H1 (cell line): ENCODE results near the gene ALKBH1. TPM values are rescaled to one million over a fixed set of nuclear protein-coding genes. Genes with fewer than 3 reads are reported as not detected.

Experiments used
- CTCF ChIA-PET: fragments of 300-600 bp; sonication (Branson Sonifier 250); formaldehyde crosslinking; loops from one replicate; lab custom pipeline; 2021; ENCODE audit not compliant: partially characterized antibody; lab: Charles Lee
- POLR2A ChIA-PET: fragments of 300-600 bp; sonication (Branson Sonifier 250); formaldehyde crosslinking; loops from one replicate; lab custom pipeline; 2021; ENCODE audit warnings: inconsistent platforms; ENCODE audit not compliant: partially characterized antibody; lab: Charles Lee
- DNase-seq, 2 experiments: peaks; one replicate each; pipeline versions ENCODE4 v3.0.0 to v3.0.0-alpha.2; 2010 to 2022; ENCODE audit warnings: low spot score in 2 of 2, low read depth in 1 of 2, mixed read lengths in 1 of 2
- FAIRE-seq: peaks from 2 replicates; lab custom pipeline; 2011; peaks lifted over from hg19 to GRCh38; lab: Jason Lieb, UNC
- H2AFZ ChIP-seq: 2 replicates; pipeline ENCODE4 v1.8.1; 2012; ENCODE audit warnings: low read length, inconsistent platforms
- H2AK5ac ChIP-seq: 2 replicates; pipeline ENCODE4 v1.6.1; 2013; ENCODE audit warnings: low read depth, low read length
- H2BK120ac ChIP-seq: replicated peaks from 2 replicates; pipeline ENCODE3; 2013; ENCODE audit warnings: low read depth, low read length, inconsistent platforms
- H2BK12ac ChIP-seq: 2 replicates; pipeline ENCODE4 v1.6.1; 2013; ENCODE audit warnings: low read depth, low read length
- H2BK15ac ChIP-seq: 2 replicates; pipeline ENCODE4 v1.6.1; 2013; ENCODE audit warnings: low read length
- H2BK20ac ChIP-seq: 2 replicates; pipeline ENCODE4 v1.6.1; 2013; ENCODE audit warnings: low read length
- H2BK5ac ChIP-seq: 2 replicates; pipeline ENCODE4 v1.6.1; 2013; ENCODE audit warnings: low read depth, low read length
- H3K14ac ChIP-seq: 2 replicates; pipeline ENCODE4 v1.6.1; 2013; ENCODE audit warnings: inconsistent platforms; ENCODE audit not compliant: insufficient read length
- H3K18ac ChIP-seq: 2 replicates; pipeline ENCODE4 v1.6.1; 2013; ENCODE audit warnings: low read length; ENCODE audit errors: extremely low read depth
- H3K23ac ChIP-seq: 2 replicates; pipeline ENCODE4 v1.6.1; 2013; ENCODE audit warnings: inconsistent platforms; ENCODE audit not compliant: insufficient read length
- H3K23me2 ChIP-seq: 2 replicates; pipeline ENCODE4 v1.6.1; 2013; ENCODE audit warnings: low read depth, low read length
- H3K27ac ChIP-seq: 2 replicates; pipeline ENCODE4 v1.6.1; 2011; ENCODE audit warnings: low read depth, low read length, inconsistent platforms
- H3K27me3 ChIP-seq, 4 experiments: replicated peaks in 1 of 4; 1 replicate in 1 of 4; 2 replicates in 3 of 4; pipeline versions ENCODE4 v1.6.1 to v1.8.1; 2011 to 2013; ENCODE audit warnings: low read length in 3 of 4, mild to moderate bottlenecking in 3 of 4, inconsistent platforms in 2 of 4, mixed read lengths in 2 of 4, moderate library complexity in 1 of 4; ENCODE audit not compliant: control insufficient read depth in 3 of 4, insufficient read depth in 3 of 4; ENCODE audit errors: extremely low read depth in 1 of 4
- H3K36me3 ChIP-seq, 4 experiments: 2 replicates each; pipeline versions ENCODE4 v1.6.1 to v1.8.1; 2011 to 2013; ENCODE audit warnings: mild to moderate bottlenecking in 4 of 4, low read length in 3 of 4, moderate library complexity in 2 of 4, control low read depth in 1 of 4, inconsistent platforms in 1 of 4; ENCODE audit not compliant: insufficient read depth in 4 of 4, control insufficient read depth in 2 of 4
- H3K4ac ChIP-seq: replicated peaks from 2 replicates; pipeline ENCODE3; 2013; ENCODE audit warnings: low read length, low read depth, mixed read lengths, inconsistent platforms; ENCODE audit not compliant: insufficient read length
- H3K4me1 ChIP-seq, 4 experiments: replicated peaks in 1 of 4; 1 replicate in 1 of 4; 2 replicates in 3 of 4; pipeline versions ENCODE4 v1.6.1 to v1.8.1; 2011 to 2013; ENCODE audit warnings: low read length in 3 of 4, inconsistent platforms in 2 of 4, mixed read lengths in 1 of 4; ENCODE audit not compliant: insufficient read depth in 4 of 4, control insufficient read depth in 3 of 4
- H3K4me2 ChIP-seq, 2 experiments: 2 replicates each; pipeline versions ENCODE4 v1.6.1 to v1.8.1; 2011 to 2013; ENCODE audit warnings: low read depth in 2 of 2, low read length in 2 of 2, control low read depth in 1 of 2, inconsistent platforms in 1 of 2, mild to moderate bottlenecking in 1 of 2; ENCODE audit not compliant: insufficient read depth in 1 of 2
- H3K4me3 ChIP-seq, 4 experiments: fragments of 200-600, 300-600 bp in 1 of 4; sonication (generic), shearing (Covaris generic), sonication (Bioruptor Twin) in 1 of 4; 2 replicates each; pipeline versions ENCODE4 v1.5.1 to v1.8.1; 2011 to 2016; ENCODE audit warnings: low read length in 4 of 4, low read depth in 3 of 4, control low read depth in 2 of 4, inconsistent platforms in 2 of 4, mild to moderate bottlenecking in 2 of 4, mixed read lengths in 1 of 4, moderate library complexity in 1 of 4; ENCODE audit not compliant: insufficient read depth in 2 of 4; ENCODE audit errors: extremely low read depth in 1 of 4
- H3K56ac ChIP-seq: replicated peaks from 2 replicates; pipeline ENCODE3; 2013; ENCODE audit warnings: low read depth, mild to moderate bottlenecking, mixed read lengths, low read length, inconsistent platforms; ENCODE audit not compliant: insufficient read length
- H3K79me1 ChIP-seq: 2 replicates; pipeline ENCODE4 v1.6.1; 2013; ENCODE audit warnings: low read depth, low read length, control low read depth
- H3K79me2 ChIP-seq, 2 experiments: 2 replicates each; pipeline versions ENCODE4 v1.6.1 to v1.8.1; 2012 to 2013; ENCODE audit warnings: low read length in 2 of 2, mild to moderate bottlenecking in 2 of 2, inconsistent platforms in 1 of 2; ENCODE audit not compliant: insufficient read depth in 2 of 2, control insufficient read depth in 1 of 2
- H3K9ac ChIP-seq, 4 experiments: replicated peaks in 1 of 4; 1 replicate in 1 of 4; 2 replicates in 3 of 4; pipeline versions ENCODE4 v1.6.1 to v1.8.1; 2011 to 2013; ENCODE audit warnings: low read depth in 3 of 4, low read length in 3 of 4, control low read depth in 2 of 4, mild to moderate bottlenecking in 2 of 4, moderate library complexity in 2 of 4, inconsistent platforms in 1 of 4; ENCODE audit errors: extremely low read depth in 1 of 4
- H3K9me3 ChIP-seq, 2 experiments: 2 replicates each; pipeline versions ENCODE4 v1.6.1 to v1.8.1; 2012 to 2013; ENCODE audit warnings: mild to moderate bottlenecking in 2 of 2, moderate library complexity in 2 of 2, control low read depth in 1 of 2, inconsistent platforms in 1 of 2, low read depth in 1 of 2, low read length in 1 of 2, mixed read lengths in 1 of 2; ENCODE audit not compliant: insufficient read depth in 2 of 2
- H4K20me1 ChIP-seq, 2 experiments: replicated peaks in 1 of 2; 2 replicates each; pipeline versions ENCODE3 to v1.8.1; 2011 to 2013; ENCODE audit warnings: inconsistent platforms in 2 of 2, low read length in 2 of 2, mild to moderate bottlenecking in 1 of 2; ENCODE audit not compliant: insufficient read depth in 2 of 2, control insufficient read depth in 1 of 2
- H4K5ac ChIP-seq: 2 replicates; pipeline ENCODE4 v1.6.1; 2013; ENCODE audit warnings: low read length, low read depth, mixed read lengths, inconsistent platforms; ENCODE audit not compliant: insufficient read length
- H4K8ac ChIP-seq: 2 replicates; pipeline ENCODE4 v1.8.0; 2013; ENCODE audit warnings: mild to moderate bottlenecking, moderate library complexity, low read length, inconsistent platforms; ENCODE audit not compliant: insufficient read depth; ENCODE audit errors: extremely low read depth
- H4K91ac ChIP-seq: replicated peaks from 2 replicates; pipeline ENCODE3; 2013; ENCODE audit warnings: low read length, mixed read lengths, inconsistent platforms; ENCODE audit not compliant: insufficient read length
- BRCA1 ChIP-seq: IDR thresholded peaks from 2 replicates; pipeline ENCODE4 v1.6.1; 2012; ENCODE audit warnings: low read depth, low read length, improper control_type of control experiment
- CHD2 ChIP-seq: IDR thresholded peaks from 2 replicates; pipeline ENCODE4 v1.6.1; 2012; ENCODE audit warnings: low read length, improper control_type of control experiment
- POLR2AphosphoS5 ChIP-seq: IDR thresholded peaks from 2 replicates; pipeline ENCODE4 v1.6.1; 2011; ENCODE audit warnings: low read depth, low read length
- RFX5 ChIP-seq: IDR thresholded peaks from 2 replicates; pipeline ENCODE4 v1.6.1; 2011; ENCODE audit warnings: low read depth, low read length, improper control_type of control experiment, borderline replicate concordance
- SAP30 ChIP-seq: fragments of 300-600 bp; sonication (generic); IDR thresholded peaks from 2 replicates; pipeline ENCODE4 v1.7.1; 2012; ENCODE audit warnings: low read length, moderate library complexity, mild to moderate bottlenecking, inconsistent platforms; ENCODE audit not compliant: insufficient read depth, insufficient replicate concordance
- SIN3A ChIP-seq, 2 experiments: IDR thresholded peaks in 1 of 2; conservative IDR thresholded peaks in 1 of 2; 2 replicates each; pipeline ENCODE4 v1.6.1; 2011 to 2012; ENCODE audit warnings: low read length in 2 of 2, improper control_type of control experiment in 1 of 2, low read depth in 1 of 2, mild to moderate bottlenecking in 1 of 2
- TAF7 ChIP-seq: optimal IDR thresholded peaks from 2 replicates; pipeline ENCODE3; 2011; ENCODE audit warnings: low read depth, mild to moderate bottlenecking, inconsistent platforms, low read length, moderate library complexity, borderline replicate concordance
- ZNF274 ChIP-seq: IDR thresholded peaks from 2 replicates; pipeline ENCODE4 v1.7.0; 2012; ENCODE audit warnings: low read length, borderline replicate concordance; ENCODE audit errors: extremely low read depth
- WGBS, 2 experiments: shearing (Covaris generic) in 1 of 2; methylation state at CpG; one replicate each; pipeline versions ENCODE4 v1.1.6 to v1.1.7; 2013 to 2015; ENCODE audit warnings: low lambda C conversion rate in 2 of 2, mixed read lengths in 2 of 2, inconsistent platforms in 1 of 2, low coverage in 1 of 2, missing lambda C conversion rate in 1 of 2; ENCODE audit not compliant: insufficient replicate concordance in 2 of 2, insufficient coverage in 1 of 2, insufficient read length in 1 of 2; ENCODE audit errors: extremely low coverage in 1 of 2, missing lambda C conversion rate in 1 of 2; 5-methylcytosine and 5-hydroxymethylcytosine counted together
- polyA plus RNA-seq, 7 experiments: library from polyadenylated mRNA; depleted of rRNA in 3 of 7; stranded (reverse) in 5 of 7; unstranded in 2 of 7; fragments of >200 nt in 5 of 7; fragments of 200-250 nt in 2 of 7; gene quantifications; 1 replicate in 5 of 7; 2 replicates in 1 of 7; 4 replicates in 1 of 7; pipeline versions ENCODE4 v1.2.1 to v1.2.3, GENCODE V29; 2011 to 2013; ENCODE audit warnings: missing spikeins in 2 of 7, mixed read lengths in 2 of 7
- total RNA-seq: library from RNA; stranded (reverse); fragmentation: NEBNext Ultra II Directional; extraction: Animal tissue kit (Norgen Biotek cat#: 25700); gene quantifications from 2 replicates; pipeline ENCODE4 v1.2.1, GENCODE V29; 2021
- TF ChIP-seq, protein P1 (sequence below): IDR thresholded peaks from 2 replicates; pipeline ENCODE4 v1.6.1; 2012; ENCODE audit warnings: inconsistent platforms
- TF ChIP-seq, protein P2 (sequence below): IDR thresholded peaks from 2 replicates; pipeline ENCODE4 v1.6.1; 2011; ENCODE audit warnings: low read depth, mild to moderate bottlenecking, low read length; ENCODE audit not compliant: insufficient read depth

The ALKBH1 gene
- total and polyA plus RNA-seq, 2 of the 8 experiments (the other 6 are each of a cell fraction or from before 2014, with no cell fraction given) = 14.3 to 20.0 TPM

DNA sequence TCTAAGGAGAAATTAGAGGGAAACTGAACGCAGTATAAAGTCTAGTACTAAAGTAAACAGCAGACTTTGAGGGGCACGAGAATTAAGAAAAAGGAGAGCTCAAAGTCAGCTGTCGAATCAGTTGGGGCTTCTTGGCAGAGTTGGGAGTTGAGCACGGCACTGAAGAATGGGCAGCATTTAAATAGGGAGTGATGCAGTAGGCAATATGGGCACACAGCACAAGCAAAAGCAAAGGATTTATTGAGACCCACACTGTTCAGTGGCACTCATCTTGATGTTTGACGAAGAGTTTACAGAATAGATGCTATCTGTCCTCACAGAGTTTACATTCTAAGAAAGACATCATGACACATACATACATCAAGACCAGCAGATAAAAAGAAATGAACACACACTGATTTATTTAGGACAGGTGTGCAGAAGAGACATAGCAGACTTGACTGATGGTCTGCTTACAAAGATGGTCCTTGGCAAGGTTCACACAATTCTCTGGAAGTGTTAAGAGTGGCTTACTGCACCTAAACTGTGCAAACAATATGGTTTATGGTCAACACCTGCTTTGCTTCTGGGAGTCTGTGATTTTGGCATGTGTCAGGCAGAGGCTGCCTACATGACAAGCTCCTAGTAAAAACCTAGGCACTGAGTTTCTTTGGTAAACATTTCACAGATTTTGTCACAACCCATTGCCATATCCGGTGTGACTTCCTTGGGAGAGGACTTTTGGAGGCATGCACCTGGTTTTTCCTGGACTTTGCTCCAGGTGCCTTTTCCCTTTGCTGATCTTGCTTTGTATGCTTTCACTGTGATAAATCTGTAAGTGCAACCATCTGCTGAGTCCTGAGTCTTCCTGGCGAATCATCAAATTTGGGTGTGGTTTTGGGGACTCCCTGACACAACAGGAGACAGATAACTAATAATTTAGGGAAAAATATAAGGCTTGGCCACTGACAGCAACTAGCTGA, 26.3 kb downstream of the ALKBH1 start:
- POLR2A ChIA-PET = interaction anchor here (1.0 kb wide), 1 partner anchor 23 kb away, joined by 3 read pairs; no protein-coding TSS in a partner anchor
- no peak for FAIRE-seq
- Histone ChIP-seq H3K9me3 (no peaks in the 10 kb centered on the region), H3K18ac (no peak overlapping the region), H4K91ac (no peak overlapping the region), H2BK15ac (no peak overlapping the region), H3K27me3 (no peaks in the 10 kb centered on the region), H3K79me1 (no peaks in the 10 kb centered on the region), H4K8ac (no peak overlapping the region), H3K4me2 (no peak overlapping the region), H2AFZ (no peak overlapping the region), H3K4me3 (no peak overlapping the region), H2BK5ac (no peak overlapping the region), H3K36me3 (peaks cover 0 to 14% (median 1%) of the 10 kb centered on the region in 4 experiments; a peak in 4 of 8 replicates), H3K23me2 (no peaks in the 10 kb centered on the region), H3K14ac (no peak overlapping the region), H2AK5ac (no peak overlapping the region), H2BK12ac (no peak overlapping the region), H4K5ac (no peak overlapping the region), H2BK20ac (no peak overlapping the region), H2BK120ac (no peak overlapping the region), H3K56ac (no peak overlapping the region), H4K20me1 (no peaks in the 10 kb centered on the region), H3K9ac (no peak overlapping the region), H3K4ac (no peak overlapping the region), H3K27ac (no peak overlapping the region), H3K4me1 (no peaks in the 10 kb centered on the region), H3K23ac (no peak overlapping the region), H3K79me2 (no peaks in the 10 kb centered on the region)
- CTCF ChIA-PET = interaction anchor here (1.1 kb wide), 1 partner anchor 29 kb away, joined by 3 read pairs; no protein-coding TSS in a partner anchor
- no peak for DNase-seq
- 77% methylated on average over 7 of the region's 7 CpGs; no CpG with 5 or more reads in 1 of the 2 experiments for WGBS, 2 experiments
- TF ChIP-seq SIN3A (conservative IDR thresholded peaks at IDR 0.05 in 1 of 2, IDR thresholded peaks at IDR 0.05 in 1 of 2; ENCODE audit: low read depth in 1 of 2, low read length in 2 of 2) (no peak), BRCA1 (no peak), CHD2 (no peak), TAF7 (no peak), ZNF274 (no peak), POLR2AphosphoS5 (no peak), RFX5 (no peak), SAP30 (no peak)
- TF ChIP-seq, protein P1, sequence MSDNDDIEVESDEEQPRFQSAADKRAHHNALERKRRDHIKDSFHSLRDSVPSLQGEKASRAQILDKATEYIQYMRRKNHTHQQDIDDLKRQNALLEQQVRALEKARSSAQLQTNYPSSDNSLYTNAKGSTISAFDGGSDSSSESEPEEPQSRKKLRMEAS = no peak
- TF ChIP-seq, protein P2, sequence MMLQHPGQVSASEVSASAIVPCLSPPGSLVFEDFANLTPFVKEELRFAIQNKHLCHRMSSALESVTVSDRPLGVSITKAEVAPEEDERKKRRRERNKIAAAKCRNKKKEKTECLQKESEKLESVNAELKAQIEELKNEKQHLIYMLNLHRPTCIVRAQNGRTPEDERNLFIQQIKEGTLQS = no peak
